Transverse colon (tissue), 4 donors: ENCODE measurements around the gene USP5. TPM values are rescaled to one million over a fixed set of nuclear protein-coding genes. Genes with fewer than 3 reads are reported as not detected.

Source experiments
- DNase-seq: peaks from one replicate; pipeline ENCODE4 v3.0.0-alpha.2; 2019
- H3K27ac ChIP-seq, 4 donors: fragments of 200-600 bp; sonication (generic); 2 replicates each; pipeline ENCODE4 v1.5.1; 2016 to 2018; ENCODE audit warnings: inconsistent platforms in 4 of 4
- H3K27me3 ChIP-seq: fragments of 200-600 bp; sonication (generic); 2 replicates; pipeline ENCODE4 v1.5.1; 2017; ENCODE audit warnings: inconsistent platforms
- H3K36me3 ChIP-seq, 4 donors: fragments of 200-600 bp; sonication (generic); 2 replicates each; pipeline ENCODE4 v1.5.1; 2017 to 2019; ENCODE audit warnings: inconsistent platforms in 4 of 4
- H3K4me1 ChIP-seq, 4 donors: fragments of 200-600 bp; sonication (generic); 2 replicates each; pipeline ENCODE4 v1.5.1; 2017 to 2020; ENCODE audit warnings: inconsistent platforms in 4 of 4
- H3K4me3 ChIP-seq, 4 donors: fragments of 200-600 bp; sonication (generic); 1 replicate in 1 of 4; 2 replicates in 3 of 4; pipeline versions ENCODE4 v1.5.1 to v1.6.1; 2017 to 2019; ENCODE audit warnings: inconsistent platforms in 4 of 4
- H3K9me3 ChIP-seq, 2 donors: fragments of 200-600 bp; sonication (generic); 2 replicates each; pipeline ENCODE4 v1.5.1; 2017 to 2019; ENCODE audit warnings: inconsistent platforms in 2 of 2
- CTCF ChIP-seq, 5 experiments: fragments of 200-600 bp in 3 of 5; fragments of 450-650 bp in 2 of 5; sonication (generic) in 3 of 5; IDR thresholded peaks; 1 replicate in 2 of 5; 2 replicates in 3 of 5; pipeline ENCODE4 v1.5.1; 2016 to 2017; ENCODE audit warnings: antibody characterized with exemption in 5 of 5, inconsistent platforms in 3 of 5, mild to moderate bottlenecking in 2 of 5, moderate library complexity in 1 of 5
- EP300 ChIP-seq: sonication (generic); formaldehyde crosslinking; IDR thresholded peaks from one replicate; pipeline ENCODE4 v1.6.1; 2017; ENCODE audit warnings: antibody characterized with exemption, low read depth
- POLR2A ChIP-seq: fragments of 450-650 bp; IDR thresholded peaks from one replicate; pipeline ENCODE4 v1.6.1; 2016; ENCODE audit warnings: antibody characterized with exemption, mild to moderate bottlenecking, moderate library complexity
- POLR2AphosphoS5 ChIP-seq, 3 donors: sonication (generic); formaldehyde crosslinking; IDR thresholded peaks; one replicate each; pipeline ENCODE4 v1.6.1; 2016; ENCODE audit warnings: antibody characterized with exemption in 3 of 3
- WGBS, 2 donors: methylation state at CpG; one replicate each; pipeline ENCODE4 v1.1.5; 2018; ENCODE audit warnings: low coverage in 1 of 2; 5-methylcytosine and 5-hydroxymethylcytosine counted together
- in situ Hi-C, 4 donors: fragments of 200-750 bp; cut with MboI; loops; one replicate each; pipeline versions ENCODE4 v1.15.0 to v1.15.1; 2017; ENCODE audit warnings: low sequenced_read_pairs in 3 of 4, low pct_ligation_motif_present in 1 of 4, low pct_unique_long_range_greater_than_20kb in 1 of 4
- intact Hi-C: fragments of 100-400 bp; cut with DNase I; formaldehyde crosslinking; loops from one replicate; pipeline ENCODE4 v1.15.1; 2023; ENCODE audit warnings: low total_unique reads
- total RNA-seq, 4 donors: library from RNA; depleted of rRNA; stranded (reverse); fragments of >200 nt; gene quantifications; one replicate each; pipeline ENCODE4 v1.1.0, GENCODE V29; 2016

Gene USP5
- total RNA-seq, 4 donors from 2014 or later: 30.5 to 171 (median 35.4) TPM

GRCh38 chr12:6831450-6831995 lies 20.4 kb upstream of the USP5 start:
- no peak for DNase-seq
- Histone ChIP-seq H3K9me3 (no peaks in the 10 kb centered on the region), H3K4me3 (no peak overlapping the region), H3K36me3 (no peaks in the 10 kb centered on the region), H3K4me1 (peaks cover 5 to 27% (median 19%) of the 10 kb centered on the region in 4 donors), H3K27ac (no peak overlapping the region), H3K27me3 (peaks cover 33% of the 10 kb centered on the region)
- WGBS, 2 donors: 67 to 82% methylated on average over 4 to 12 of the region's 12 CpGs
- no peak for TF ChIP-seq CTCF (IDR thresholded peaks at IDR 0.05)
- TF ChIP-seq EP300: no peak
- in situ Hi-C loops: loop anchor here in 2 of 4 donors (25.0 kb wide), 1 partner anchor 94 kb away; no protein-coding TSS in a partner anchor
- intact Hi-C loops: no loop called here

- no peak for DNase-seq
- Histone ChIP-seq H3K27ac (no peak overlapping the region), H3K36me3 (no peaks in the 10 kb centered on the region), H3K9me3 (no peaks in the 10 kb centered on the region), H3K4me1 (peaks cover 2 to 25% (median 18%) of the 10 kb centered on the region in 4 donors), H3K27me3 (peaks cover 32% of the 10 kb centered on the region), H3K4me3 (no peak overlapping the region)
- in situ Hi-C loops: loop anchor here in 2 of 4 donors (25.0 kb wide), 1 partner anchor 95 kb away; no protein-coding TSS in a partner anchor
- intact Hi-C loops: no loop called here
- TF ChIP-seq POLR2AphosphoS5 (IDR thresholded peaks at IDR 0.05) (no peak), CTCF (IDR thresholded peaks at IDR 0.05) (no peak), EP300 (no peak), POLR2A (no peak)
- WGBS, 2 donors: 85 to 86% methylated on average over 4 of the region's 4 CpGs
Measured at GRCh38 chr12:6832125-6832524, 19.8 kb upstream of the USP5 start.

- no peaks in the 10 kb centered on the region for H3K36me3 ChIP-seq
- WGBS, 2 donors: 67% methylated on average over 6 of the region's 6 CpGs; no CpG with 5 or more reads in 1 of the 2 donors
- in situ Hi-C loops: loop anchor here in 2 of 4 donors (25.0 kb wide), 1 partner anchor 96 kb away; no protein-coding TSS in a partner anchor
- H3K4me1 ChIP-seq: peaks cover 0 to 14% (median 12%) of the 10 kb centered on the region in 4 donors
- intact Hi-C loops: no loop called here
- DNase-seq: no peak
- H3K27me3 ChIP-seq: peaks cover 22% of the 10 kb centered on the region
- TF ChIP-seq EP300: no peak
- TF ChIP-seq POLR2AphosphoS5 (IDR thresholded peaks at IDR 0.05): no peak
- no peak for TF ChIP-seq POLR2A
- no peak for TF ChIP-seq CTCF (IDR thresholded peaks at IDR 0.05)
- H3K27ac ChIP-seq: no peak overlapping the region
- H3K4me3 ChIP-seq: no peak overlapping the region
- no peaks in the 10 kb centered on the region for H3K9me3 ChIP-seq
Measured at GRCh38 chr12:6833189-6833890, 18.6 kb upstream of the USP5 start.

GRCh38 chr12:6834254-6834653 lies 17.7 kb upstream of the USP5 start:
- 40 to 53% methylated on average over 1 of the region's 1 CpG for WGBS, 2 donors
- peaks cover 13% of the 10 kb centered on the region for H3K27me3 ChIP-seq
- DNase-seq: no peak
- no peaks in the 10 kb centered on the region for H3K36me3 ChIP-seq
- in situ Hi-C loops: loop anchor here in 2 of 4 donors (25.0 kb wide), 1 partner anchor 97 kb away; no protein-coding TSS in a partner anchor
- TF ChIP-seq POLR2A (no peak), POLR2AphosphoS5 (IDR thresholded peaks at IDR 0.05) (no peak), CTCF (IDR thresholded peaks at IDR 0.05) (no peak), EP300 (no peak)
- no peaks in the 10 kb centered on the region for H3K9me3 ChIP-seq
- peaks cover 0 to 7% (median 5%) of the 10 kb centered on the region in 4 donors for H3K4me1 ChIP-seq
- intact Hi-C loops: no loop called here
- H3K27ac ChIP-seq: no peak overlapping the region
- no peak overlapping the region for H3K4me3 ChIP-seq
